Neutrophil (primary cell): ENCODE data around the gene MCTP1.

Experiments
- H3K27ac ChIP-seq: fragments of 200-600 bp; sonication (generic); 2 replicates; pipeline ENCODE4 v1.5.1; 2016; ENCODE audit warnings: mild to moderate bottlenecking, moderate library complexity
- H3K27me3 ChIP-seq: fragments of 200-600 bp; sonication (generic); 2 replicates; pipeline ENCODE4 v1.6.0; 2016; ENCODE audit warnings: mild to moderate bottlenecking
- H3K36me3 ChIP-seq: fragments of 200-600 bp; sonication (generic); 2 replicates; pipeline ENCODE4 v1.5.1; 2017
- H3K4me1 ChIP-seq, 2 experiments: fragments of 200-600 bp in 1 of 2; sonication (generic) in 1 of 2; 1 replicate in 1 of 2; 2 replicates in 1 of 2; pipeline versions ENCODE4 v1.5.1 to v1.6.1; 2013 to 2016; ENCODE audit warnings: low read depth in 1 of 2, low read length in 1 of 2, mild to moderate bottlenecking in 1 of 2, moderate library complexity in 1 of 2; ENCODE audit not compliant: control insufficient read depth in 1 of 2, insufficient read depth in 1 of 2
- H3K4me3 ChIP-seq, 2 experiments: fragments of 200-600 bp in 1 of 2; sonication (generic) in 1 of 2; 1 replicate in 1 of 2; 2 replicates in 1 of 2; pipeline ENCODE4 v1.5.1; 2013 to 2016; ENCODE audit warnings: low read depth in 1 of 2, low read length in 1 of 2, mild to moderate bottlenecking in 1 of 2, moderate library complexity in 1 of 2
- H3K9me3 ChIP-seq: fragments of 200-600 bp; sonication (generic); 2 replicates; pipeline ENCODE4 v1.5.1; 2016
- CTCF ChIP-seq: fragments of 200-600 bp; sonication (generic); IDR thresholded peaks from 2 replicates; pipeline ENCODE4 v1.5.1; 2016; ENCODE audit warnings: antibody characterized with exemption

Gene MCTP1

GRCh38 chr5:94740286-94740685 is 544.6 kb downstream of the MCTP1 start:
- no peak overlapping the region for H3K27ac ChIP-seq
- H3K27me3 ChIP-seq = no peaks in the 10 kb centered on the region
- no peaks in the 10 kb centered on the region for H3K9me3 ChIP-seq

GRCh38 chr5:94736498-94736897 is 548.4 kb downstream of the MCTP1 start:
- no peak overlapping the region for H3K27ac ChIP-seq
- TF ChIP-seq CTCF = no peak
- peaks cover 7% of the 10 kb centered on the region for H3K36me3 ChIP-seq
- no peaks in the 10 kb centered on the region for H3K27me3 ChIP-seq
- no peak overlapping the region for H3K4me3 ChIP-seq
- no peaks in the 10 kb centered on the region for H3K4me1 ChIP-seq
- H3K9me3 ChIP-seq = no peaks in the 10 kb centered on the region

More at GRCh38 chr5:94740286-94740685, 544.6 kb downstream of the MCTP1 start:
- peaks cover 0 to 6% of the 10 kb centered on the region in 2 experiments for H3K4me1 ChIP-seq
- no peak for TF ChIP-seq CTCF
- peaks cover 7% of the 10 kb centered on the region for H3K36me3 ChIP-seq
- no peak overlapping the region for H3K4me3 ChIP-seq

GRCh38 chr5:94731471-94731870 is 553.4 kb downstream of the MCTP1 start:
- Histone ChIP-seq H3K27me3 (no peaks in the 10 kb centered on the region), H3K9me3 (no peaks in the 10 kb centered on the region), H3K4me3 (no peak overlapping the region), H3K36me3 (peaks cover 6% of the 10 kb centered on the region), H3K4me1 (no peaks in the 10 kb centered on the region), H3K27ac (no peak overlapping the region)
- TF ChIP-seq CTCF = no peak

- Histone ChIP-seq H3K4me3 (no peak overlapping the region), H3K4me1 (no peaks in the 10 kb centered on the region), H3K27me3 (no peaks in the 10 kb centered on the region), H3K9me3 (no peaks in the 10 kb centered on the region), H3K27ac (no peak overlapping the region), H3K36me3 (peaks cover under 1% of the 10 kb centered on the region)
- TF ChIP-seq CTCF = no peak
These were observed 559.8 kb downstream of the MCTP1 start for GRCh38 chr5:94725142-94725541.

GRCh38 chr5:94715768-94716167 is 569.1 kb downstream of the MCTP1 start:
- H3K4me1 ChIP-seq = peaks cover 13 to 17% of the 10 kb centered on the region in 2 experiments
- H3K27ac ChIP-seq = peak overlapping the region; percentile 3
- H3K27me3 ChIP-seq = no peaks in the 10 kb centered on the region
- peaks cover 6% of the 10 kb centered on the region for H3K36me3 ChIP-seq
- H3K9me3 ChIP-seq = no peaks in the 10 kb centered on the region
- no peak overlapping the region for H3K4me3 ChIP-seq
- no peak for TF ChIP-seq CTCF

GRCh38 chr5:94711785-94712184 is 573.1 kb downstream of the MCTP1 start:
- peaks cover 13 to 17% of the 10 kb centered on the region in 2 experiments for H3K4me1 ChIP-seq
- TF ChIP-seq CTCF = no peak
- peaks cover 40% of the 10 kb centered on the region for H3K36me3 ChIP-seq
- H3K27me3 ChIP-seq = no peaks in the 10 kb centered on the region
- no peak overlapping the region for H3K27ac ChIP-seq
- H3K4me3 ChIP-seq = no peak overlapping the region
- no peaks in the 10 kb centered on the region for H3K9me3 ChIP-seq
